HUES48 (cell line): ENCODE results near the gene CRACR2B.

ENCODE experiments used
- H3K27ac ChIP-seq: one replicate; pipeline ENCODE4 v1.7.0; 2013; ENCODE audit warnings: low read depth, low read length, inconsistent platforms
- H3K27me3 ChIP-seq: 2 replicates; pipeline ENCODE4 v1.6.1; 2013; ENCODE audit warnings: mild to moderate bottlenecking, low read length; ENCODE audit not compliant: control insufficient read depth, insufficient read depth
- H3K36me3 ChIP-seq: 2 replicates; pipeline ENCODE4 v1.6.1; 2013; ENCODE audit warnings: low read length; ENCODE audit not compliant: control insufficient read depth, insufficient read depth
- H3K4me1 ChIP-seq: 2 replicates; pipeline ENCODE4 v1.6.1; 2013; ENCODE audit warnings: mild to moderate bottlenecking, low read length; ENCODE audit not compliant: control insufficient read depth, insufficient read depth
- H3K4me3 ChIP-seq: 2 replicates; pipeline ENCODE4 v1.5.1; 2013; ENCODE audit warnings: mild to moderate bottlenecking, low read depth, low read length
- H3K9ac ChIP-seq: 2 replicates; pipeline ENCODE4 v1.6.1; 2013; ENCODE audit warnings: mild to moderate bottlenecking, low read depth, low read length, moderate library complexity
- H3K9me3 ChIP-seq: 2 replicates; pipeline ENCODE4 v1.6.1; 2013; ENCODE audit warnings: low read length; ENCODE audit not compliant: control insufficient read depth, insufficient read depth

CRACR2B gene

DNA sequence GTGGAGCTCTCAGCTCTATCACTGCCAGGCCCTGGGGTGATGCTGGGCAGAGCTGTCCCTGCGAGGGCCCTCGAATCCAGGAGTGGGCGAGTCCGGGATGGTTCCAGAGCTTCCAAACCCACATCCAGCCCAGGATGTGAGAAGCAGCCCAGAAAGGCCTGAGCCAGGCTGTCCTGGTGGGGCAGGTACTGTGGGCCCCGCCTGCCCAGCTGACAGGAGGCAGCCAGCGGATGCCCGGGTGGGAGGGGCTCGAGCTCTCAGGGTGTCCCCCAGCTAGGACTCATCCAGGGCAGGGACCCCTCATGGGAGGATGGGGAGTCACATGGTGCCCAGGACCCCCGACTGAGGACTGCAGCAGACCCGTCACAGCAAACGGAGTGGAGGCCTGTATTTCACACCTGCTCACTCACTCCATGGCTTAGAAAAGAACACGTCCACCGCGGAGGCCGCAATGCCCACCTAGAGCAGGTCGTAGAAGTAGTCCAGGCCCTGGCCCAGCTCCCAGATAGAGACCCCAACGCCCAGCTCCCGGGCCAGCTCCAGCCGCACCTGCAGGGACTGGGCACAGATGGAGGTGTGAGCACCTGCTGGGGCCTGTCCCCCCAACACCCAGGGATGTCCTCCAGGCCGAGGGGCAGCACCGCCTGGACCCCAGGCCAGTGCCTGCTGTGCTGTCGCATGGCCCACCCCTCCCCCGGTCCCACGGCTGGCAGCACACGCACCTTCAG lies 41.8 kb downstream of the CRACR2B start:
- Histone ChIP-seq H3K27me3 (no peaks in the 10 kb centered on the region), H3K9me3 (no peaks in the 10 kb centered on the region), H3K27ac (no peak overlapping the region), H3K4me1 (no peaks in the 10 kb centered on the region), H3K4me3 (no peak overlapping the region), H3K9ac (no peak overlapping the region), H3K36me3 (peaks cover 17% of the 10 kb centered on the region)

DNA sequence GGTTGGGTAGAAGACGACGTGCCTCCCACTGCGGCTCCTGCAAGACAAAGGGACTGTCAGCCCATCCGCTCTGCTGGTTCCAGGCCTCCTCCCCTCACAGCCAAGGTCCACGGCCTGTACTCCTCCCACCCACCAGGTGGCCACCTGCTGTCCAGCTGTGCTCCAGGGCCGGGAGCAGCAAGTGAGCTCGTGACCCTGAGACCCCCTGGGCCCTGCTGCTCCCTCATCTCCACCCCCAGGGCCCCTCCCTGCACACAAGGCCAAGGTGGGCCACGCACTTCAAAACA lies 42.4 kb downstream of the CRACR2B start:
- Histone ChIP-seq H3K36me3 (peaks cover 20% of the 10 kb centered on the region), H3K9ac (no peak overlapping the region), H3K27ac (no peak overlapping the region), H3K4me3 (no peak overlapping the region), H3K4me1 (no peaks in the 10 kb centered on the region), H3K27me3 (no peaks in the 10 kb centered on the region), H3K9me3 (no peaks in the 10 kb centered on the region)

DNA sequence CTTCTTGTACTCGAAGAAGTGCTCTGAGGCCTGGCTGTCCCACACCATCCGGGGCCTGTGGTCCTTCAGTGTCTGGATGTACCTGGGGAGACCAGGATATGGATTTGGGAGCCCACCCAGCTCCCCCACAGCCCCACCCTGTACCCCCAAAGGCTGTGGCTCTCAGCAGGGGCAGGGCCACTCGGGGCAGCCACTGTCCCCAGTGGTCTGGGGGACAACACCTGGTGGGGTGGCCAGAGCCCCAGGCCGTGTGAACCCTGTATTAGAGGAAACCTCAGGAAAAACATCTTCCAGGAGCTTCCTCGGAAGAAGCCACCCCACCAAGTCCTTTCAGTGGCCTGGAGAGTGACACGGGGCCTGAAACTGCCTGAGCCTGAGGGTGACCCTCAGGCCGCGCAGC lies 42.7 kb downstream of the CRACR2B start:
- no peak overlapping the region for H3K4me3 ChIP-seq
- H3K9me3 ChIP-seq, result no peaks in the 10 kb centered on the region
- no peaks in the 10 kb centered on the region for H3K4me1 ChIP-seq
- no peak overlapping the region for H3K9ac ChIP-seq
- H3K36me3 ChIP-seq, result peaks cover 20% of the 10 kb centered on the region
- no peak overlapping the region for H3K27ac ChIP-seq
- H3K27me3 ChIP-seq, result no peaks in the 10 kb centered on the region

DNA sequence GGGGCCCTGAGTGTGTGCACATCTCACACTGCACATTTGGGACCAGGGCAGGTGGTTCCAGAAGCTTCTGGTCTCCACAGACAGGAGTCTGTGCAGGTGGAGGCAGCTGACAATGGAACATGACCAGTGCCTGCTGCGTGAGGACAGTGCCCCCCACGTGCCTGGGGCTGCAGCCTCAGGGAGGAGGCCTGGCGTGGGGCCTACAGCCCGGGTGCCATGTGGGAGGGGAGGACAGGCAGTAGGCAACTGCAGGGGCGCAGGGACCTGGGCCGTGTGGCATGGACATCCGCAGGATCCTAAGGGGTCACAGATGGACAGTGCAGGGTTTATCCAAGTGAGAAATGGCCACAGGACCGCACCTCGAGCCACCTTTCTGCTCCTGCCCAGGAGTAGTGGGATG lies 43.8 kb downstream of the CRACR2B start:
- Histone ChIP-seq H3K27me3 (no peaks in the 10 kb centered on the region), H3K27ac (no peak overlapping the region), H3K9me3 (no peaks in the 10 kb centered on the region), H3K4me3 (no peak overlapping the region), H3K9ac (no peak overlapping the region), H3K4me1 (no peaks in the 10 kb centered on the region), H3K36me3 (peaks cover 18% of the 10 kb centered on the region; the same call in 1 of the 2 replicates)

DNA sequence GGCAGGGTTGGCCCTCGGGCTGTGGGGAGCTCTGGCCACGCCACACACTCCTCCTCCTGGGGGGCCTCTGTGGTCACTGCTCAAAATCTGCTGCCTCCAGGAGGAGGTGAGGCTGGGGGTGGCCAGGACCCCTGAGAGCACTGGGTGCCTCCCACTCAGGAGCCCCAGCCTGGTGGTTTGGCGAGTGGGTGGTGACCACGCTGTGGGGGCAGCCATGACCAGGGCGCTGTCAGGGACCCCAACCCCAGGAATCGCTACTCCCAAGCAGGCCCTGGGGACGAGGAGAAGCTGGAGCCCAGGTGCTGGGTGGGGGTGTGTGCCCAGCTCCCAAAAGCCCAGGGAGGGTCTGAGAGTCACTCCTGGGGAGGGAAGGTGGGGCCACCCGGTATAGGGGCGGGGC lies 45.1 kb downstream of the CRACR2B start:
- Histone ChIP-seq H3K9me3 (no peaks in the 10 kb centered on the region), H3K27me3 (no peaks in the 10 kb centered on the region), H3K27ac (no peak overlapping the region), H3K4me3 (no peak overlapping the region), H3K9ac (no peak overlapping the region), H3K36me3 (peaks cover 17% of the 10 kb centered on the region; the same call in 1 of the 2 replicates), H3K4me1 (no peaks in the 10 kb centered on the region)

DNA sequence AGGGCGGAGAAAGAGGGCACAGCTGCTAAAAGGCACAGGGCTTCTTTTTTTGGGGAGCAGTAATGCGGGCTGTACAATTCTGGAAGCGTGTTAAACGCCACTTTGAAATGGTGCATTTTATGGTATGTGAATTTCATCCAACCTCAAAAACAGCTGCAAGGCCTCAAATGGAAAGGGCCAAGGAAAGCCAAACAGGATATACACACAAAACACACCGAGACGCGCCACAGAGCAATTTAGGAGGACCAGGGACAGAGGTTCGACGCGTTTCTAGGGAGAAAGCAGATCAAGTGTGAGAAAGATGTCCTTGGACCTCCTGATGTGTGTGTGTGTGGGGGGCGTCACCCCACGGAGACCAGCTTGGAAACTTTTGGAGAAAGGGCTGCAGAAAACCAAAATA lies 46.0 kb downstream of the CRACR2B start:
- no peak overlapping the region for H3K4me3 ChIP-seq
- no peaks in the 10 kb centered on the region for H3K4me1 ChIP-seq
- H3K9me3 ChIP-seq, result no peaks in the 10 kb centered on the region
- H3K27me3 ChIP-seq, result no peaks in the 10 kb centered on the region
- H3K27ac ChIP-seq, result no peak overlapping the region
- peaks cover 17% of the 10 kb centered on the region; the same call in 1 of the 2 replicates for H3K36me3 ChIP-seq
- no peak overlapping the region for H3K9ac ChIP-seq

DNA sequence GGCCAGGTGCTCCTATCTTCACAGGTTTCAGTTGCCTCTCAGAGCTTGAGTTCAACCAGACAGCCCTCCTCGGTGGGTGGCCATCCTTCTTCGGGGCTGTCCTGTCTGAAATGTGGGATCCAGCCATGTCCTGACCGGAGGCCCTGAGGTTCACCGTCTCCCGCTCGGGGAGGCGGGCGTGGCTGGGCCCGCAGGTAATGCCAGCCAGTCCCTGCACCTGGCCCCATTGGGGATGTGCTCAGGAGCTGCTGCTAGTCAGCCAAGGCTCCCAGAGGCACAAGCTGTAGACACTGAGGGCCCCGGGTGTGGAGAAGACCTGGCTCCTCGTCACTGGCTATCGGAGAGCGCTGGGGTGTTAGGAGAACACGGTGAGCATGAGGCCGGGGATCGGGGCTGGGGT lies 47.5 kb downstream of the CRACR2B start:
- no peak overlapping the region for H3K4me3 ChIP-seq
- no peak overlapping the region for H3K9ac ChIP-seq
- no peaks in the 10 kb centered on the region for H3K9me3 ChIP-seq
- H3K27me3 ChIP-seq, result no peaks in the 10 kb centered on the region
- peaks cover 26% of the 10 kb centered on the region for H3K36me3 ChIP-seq
- no peaks in the 10 kb centered on the region for H3K4me1 ChIP-seq
- H3K27ac ChIP-seq, result no peak overlapping the region

DNA sequence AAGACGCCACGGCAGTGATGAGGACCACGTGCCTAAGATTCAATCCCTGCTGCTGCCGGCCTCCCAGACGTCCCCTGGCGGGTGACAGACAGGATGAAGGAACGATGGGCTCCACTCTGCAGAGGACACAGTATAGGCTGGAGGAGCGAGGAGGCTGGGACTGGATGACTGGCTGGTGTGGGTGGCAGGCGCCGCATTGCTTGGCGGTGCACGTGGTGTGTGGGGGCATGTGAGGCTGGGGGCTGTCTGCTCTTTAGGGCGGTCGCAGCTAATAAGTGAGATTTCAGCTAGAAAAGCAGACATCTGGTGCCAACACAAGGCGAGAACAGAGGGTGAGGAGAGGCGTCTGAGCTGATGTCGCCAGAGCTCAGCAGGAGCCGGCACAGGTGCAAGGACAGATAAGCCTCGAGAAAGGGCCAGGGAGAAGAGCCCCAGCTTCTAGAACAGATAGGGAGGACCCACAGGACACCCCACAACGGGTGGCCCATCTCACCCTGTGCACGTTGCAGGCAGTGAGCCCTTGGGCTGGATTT lies 48.1 kb downstream of the CRACR2B start:
- Histone ChIP-seq H3K4me3 (no peak overlapping the region), H3K27ac (no peak overlapping the region), H3K36me3 (peaks cover 32% of the 10 kb centered on the region), H3K27me3 (no peaks in the 10 kb centered on the region), H3K9me3 (no peaks in the 10 kb centered on the region), H3K4me1 (no peaks in the 10 kb centered on the region), H3K9ac (no peak overlapping the region)

DNA sequence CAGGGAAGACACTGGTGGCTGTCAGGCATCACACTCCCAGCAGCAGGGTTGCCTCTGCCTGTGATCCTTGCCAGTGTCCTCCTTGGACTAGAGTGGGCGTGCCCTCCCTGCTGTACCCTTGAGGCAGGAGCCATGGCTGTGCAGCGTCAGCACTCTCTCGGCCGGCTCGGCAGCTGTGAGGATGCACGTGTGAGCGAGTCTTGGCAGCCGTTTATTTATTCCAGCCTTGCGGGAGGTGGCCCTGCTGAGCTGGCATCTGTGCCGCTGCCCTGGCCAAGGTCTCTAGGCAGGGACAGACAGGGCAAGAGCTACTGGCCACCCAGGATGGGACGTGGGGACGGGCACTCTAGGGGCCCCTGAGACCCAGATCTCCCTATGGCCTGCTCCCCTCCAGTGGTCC lies 48.8 kb downstream of the CRACR2B start:
- Histone ChIP-seq H3K9ac (no peak overlapping the region), H3K36me3 (peaks cover 35% of the 10 kb centered on the region), H3K9me3 (no peaks in the 10 kb centered on the region), H3K4me3 (no peak overlapping the region), H3K27me3 (no peaks in the 10 kb centered on the region), H3K27ac (no peak overlapping the region), H3K4me1 (no peaks in the 10 kb centered on the region)

DNA sequence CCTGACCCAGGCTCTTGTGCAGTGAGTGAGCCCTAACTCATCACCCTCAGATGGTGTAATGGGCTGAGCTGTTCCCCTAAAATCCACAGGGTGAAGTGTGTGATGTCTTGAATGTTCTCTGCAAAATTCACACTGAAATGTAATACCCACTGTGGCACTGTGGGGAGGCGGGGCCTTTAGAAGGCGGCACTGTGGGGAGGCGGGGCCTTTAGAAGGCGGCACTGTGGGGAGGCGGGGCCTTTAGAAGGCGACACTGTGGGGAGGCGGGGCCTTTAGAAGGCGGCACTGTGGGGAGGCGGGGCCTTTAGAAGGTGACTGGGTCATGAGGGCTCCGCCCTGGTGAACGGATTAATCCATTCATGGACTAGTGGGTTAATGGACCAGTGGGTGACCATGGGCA lies 49.8 kb downstream of the CRACR2B start:
- H3K9me3 ChIP-seq, result no peaks in the 10 kb centered on the region
- H3K4me1 ChIP-seq, result no peaks in the 10 kb centered on the region
- H3K36me3 ChIP-seq, result peaks cover 41% of the 10 kb centered on the region
- no peaks in the 10 kb centered on the region for H3K27me3 ChIP-seq
- no peak overlapping the region for H3K27ac ChIP-seq
- no peak overlapping the region for H3K4me3 ChIP-seq
- H3K9ac ChIP-seq, result no peak overlapping the region

DNA sequence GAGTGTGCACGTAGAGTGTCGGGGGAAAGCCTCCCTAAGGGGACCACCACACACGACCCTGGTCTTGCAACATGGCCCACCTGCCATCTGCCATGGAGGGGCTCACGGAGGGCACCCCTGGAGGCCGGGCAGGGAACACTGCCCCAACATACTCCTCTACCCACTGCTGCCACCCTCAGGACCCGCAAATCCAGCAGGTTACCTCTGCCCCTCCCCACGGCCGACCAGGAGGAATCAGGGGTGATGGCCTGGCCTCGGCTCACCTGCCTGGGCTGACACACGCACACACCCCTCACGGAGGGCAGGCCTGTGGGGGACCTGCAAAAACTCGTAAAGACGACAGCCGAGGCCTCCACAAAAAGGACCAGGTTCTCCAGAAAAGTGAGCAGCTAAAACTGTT lies 52.7 kb downstream of the CRACR2B start:
- Histone ChIP-seq H3K9me3 (no peaks in the 10 kb centered on the region), H3K27ac (no peak overlapping the region), H3K4me1 (no peaks in the 10 kb centered on the region), H3K36me3 (peaks cover 46% of the 10 kb centered on the region), H3K9ac (no peak overlapping the region), H3K27me3 (no peaks in the 10 kb centered on the region), H3K4me3 (no peak overlapping the region)
